Omental fat pad (tissue), 4 donors: ENCODE results near the gene PJVK. TPM values are rescaled to one million over a fixed set of nuclear protein-coding genes. Genes with fewer than 3 reads are reported as not detected.

Experiments used
- ATAC-seq: fragments of 150-250 bp; one replicate; pipeline ENCODE4 v1.9.1; 2016; ENCODE audit warnings: mild to moderate bottlenecking, moderate library complexity; ENCODE audit not compliant: low FRiP score
- DNase-seq: peaks from one replicate; pipeline ENCODE4 v3.0.0-alpha.2; 2019; ENCODE audit warnings: low spot score
- total RNA-seq, 4 donors: library from RNA; depleted of rRNA; stranded (reverse); fragments of >200 nt; gene quantifications; one replicate each; pipeline ENCODE4 v1.1.0, GENCODE V29; 2016
- TF ChIP-seq, protein P1 (sequence below), 3 donors: fragments of 450-650 bp; IDR thresholded peaks; one replicate each; pipeline ENCODE4 v1.5.1; 2016 to 2017; ENCODE audit warnings: antibody characterized with exemption in 3 of 3, mild to moderate bottlenecking in 3 of 3, moderate library complexity in 2 of 3

PJVK gene
- total RNA-seq, 4 donors from 2014 or later = 2.2 to 2.8 (median 2.5) TPM

DNA sequence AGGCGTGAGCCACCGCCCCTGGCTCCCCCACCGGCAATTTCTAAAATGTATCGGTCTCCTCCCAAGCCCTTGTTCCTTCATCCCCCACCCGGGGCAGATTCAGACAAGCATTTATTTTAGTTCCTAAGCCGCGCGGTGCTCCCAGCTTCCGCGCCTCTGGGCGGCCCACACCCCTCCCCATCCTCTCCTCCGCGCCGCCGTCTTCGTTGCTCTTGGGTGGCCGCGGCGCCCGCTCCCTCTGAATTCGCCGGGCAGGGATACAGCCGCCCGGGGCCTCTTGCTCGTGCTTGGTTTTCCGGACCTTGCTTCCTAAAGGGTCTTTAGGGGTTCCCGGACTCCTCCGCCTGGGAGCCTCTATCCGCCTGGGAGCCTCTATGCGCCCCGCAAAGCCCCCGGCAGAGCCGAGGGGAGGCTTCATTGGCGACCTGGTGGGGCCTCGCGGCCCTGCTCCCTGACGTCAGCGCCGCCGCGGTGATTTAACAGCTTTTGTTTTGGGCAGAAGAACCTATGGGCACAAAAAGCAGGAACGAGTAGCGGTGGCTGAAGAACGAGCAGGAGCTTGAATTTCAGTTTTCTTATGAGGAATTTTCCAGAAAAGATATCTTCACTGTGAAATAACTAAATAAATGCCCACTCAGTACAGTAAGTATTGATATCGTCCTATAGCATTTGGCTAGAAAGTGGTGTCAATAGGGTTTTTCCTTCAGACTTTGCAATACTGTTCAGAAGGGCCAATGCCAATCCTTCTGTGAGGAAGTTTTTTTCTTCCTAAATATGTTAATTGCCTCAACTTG lies 37.5 kb upstream of the PJVK start:
- TF ChIP-seq, protein P1, sequence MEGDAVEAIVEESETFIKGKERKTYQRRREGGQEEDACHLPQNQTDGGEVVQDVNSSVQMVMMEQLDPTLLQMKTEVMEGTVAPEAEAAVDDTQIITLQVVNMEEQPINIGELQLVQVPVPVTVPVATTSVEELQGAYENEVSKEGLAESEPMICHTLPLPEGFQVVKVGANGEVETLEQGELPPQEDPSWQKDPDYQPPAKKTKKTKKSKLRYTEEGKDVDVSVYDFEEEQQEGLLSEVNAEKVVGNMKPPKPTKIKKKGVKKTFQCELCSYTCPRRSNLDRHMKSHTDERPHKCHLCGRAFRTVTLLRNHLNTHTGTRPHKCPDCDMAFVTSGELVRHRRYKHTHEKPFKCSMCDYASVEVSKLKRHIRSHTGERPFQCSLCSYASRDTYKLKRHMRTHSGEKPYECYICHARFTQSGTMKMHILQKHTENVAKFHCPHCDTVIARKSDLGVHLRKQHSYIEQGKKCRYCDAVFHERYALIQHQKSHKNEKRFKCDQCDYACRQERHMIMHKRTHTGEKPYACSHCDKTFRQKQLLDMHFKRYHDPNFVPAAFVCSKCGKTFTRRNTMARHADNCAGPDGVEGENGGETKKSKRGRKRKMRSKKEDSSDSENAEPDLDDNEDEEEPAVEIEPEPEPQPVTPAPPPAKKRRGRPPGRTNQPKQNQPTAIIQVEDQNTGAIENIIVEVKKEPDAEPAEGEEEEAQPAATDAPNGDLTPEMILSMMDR (IDR thresholded peaks at IDR 0.05) = no peak
- DNase-seq = peak; percentile 63
- ATAC-seq = peak; percentile 73

DNA sequence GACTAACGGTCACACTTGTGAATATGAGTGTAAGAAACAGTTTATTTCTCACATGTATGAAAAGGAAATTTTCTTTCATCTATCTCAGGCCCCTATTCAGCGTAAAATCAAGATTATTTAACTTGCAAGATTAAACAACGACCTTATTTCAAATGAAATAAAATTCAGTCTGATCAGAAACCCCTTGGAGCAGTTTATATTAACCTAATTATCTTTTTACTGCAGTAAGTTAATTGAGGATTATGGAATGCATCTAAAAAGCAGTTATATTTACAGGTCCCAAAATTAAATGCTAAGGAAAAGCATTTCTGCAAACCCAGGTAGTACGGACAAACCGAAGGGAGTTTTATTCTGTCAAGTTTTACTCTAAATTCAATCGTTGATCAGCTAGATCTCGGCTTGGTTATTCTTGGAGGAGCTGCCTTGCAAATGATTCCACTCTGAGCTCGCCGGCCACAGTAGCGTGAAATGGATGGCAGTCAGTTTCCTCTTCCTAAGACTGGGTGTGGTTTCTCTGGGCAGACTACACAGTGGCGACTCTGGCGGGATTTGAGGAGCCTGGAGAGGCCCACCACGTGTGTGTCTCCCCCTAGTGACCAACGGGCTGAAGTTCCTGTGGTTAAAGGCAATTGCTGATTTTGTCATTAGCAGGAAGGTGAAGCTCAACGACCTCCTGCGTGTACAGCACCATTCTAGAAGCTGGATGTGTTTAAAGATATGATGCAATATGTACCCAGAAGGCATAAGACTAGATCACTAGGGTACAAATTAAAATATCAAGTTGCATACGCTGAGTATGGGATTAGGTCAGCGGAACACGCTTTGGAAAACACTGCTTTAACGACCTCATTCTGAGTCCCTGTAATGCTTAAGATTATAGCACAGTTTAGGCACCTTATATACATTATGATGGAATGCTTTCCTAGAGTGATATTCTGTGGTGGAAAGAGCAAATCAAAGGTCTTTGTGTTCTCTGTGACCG lies 36.6 kb upstream of the PJVK start:
- TF ChIP-seq, protein P1 (IDR thresholded peaks at IDR 0.05) = peak in 1 of 3 donors; percentile 83
- ATAC-seq (peak; percentile 98), DNase-seq (peak; percentile 59)

DNA sequence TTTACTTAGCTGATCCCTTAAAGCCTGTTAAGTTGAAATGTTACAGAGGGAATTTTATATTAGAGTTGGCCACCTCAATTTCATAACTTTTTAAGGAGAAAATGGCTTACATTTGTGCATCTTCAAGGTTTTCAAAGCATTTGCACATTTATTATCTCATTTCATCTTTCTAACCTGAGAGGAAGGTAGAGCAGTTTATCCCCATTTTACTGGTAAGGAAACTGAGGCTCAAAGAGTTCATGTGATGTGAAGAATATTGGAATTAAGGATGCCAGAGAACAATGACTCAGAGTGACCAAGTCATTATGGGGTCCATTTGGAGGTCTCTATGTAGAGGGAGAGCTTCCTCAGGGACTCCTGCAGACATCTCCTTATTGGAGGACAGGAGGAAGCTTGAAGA lies 35.2 kb upstream of the PJVK start:
- DNase-seq (no peak), ATAC-seq (no peak)
- TF ChIP-seq, protein P1 (IDR thresholded peaks at IDR 0.05) = no peak

DNA sequence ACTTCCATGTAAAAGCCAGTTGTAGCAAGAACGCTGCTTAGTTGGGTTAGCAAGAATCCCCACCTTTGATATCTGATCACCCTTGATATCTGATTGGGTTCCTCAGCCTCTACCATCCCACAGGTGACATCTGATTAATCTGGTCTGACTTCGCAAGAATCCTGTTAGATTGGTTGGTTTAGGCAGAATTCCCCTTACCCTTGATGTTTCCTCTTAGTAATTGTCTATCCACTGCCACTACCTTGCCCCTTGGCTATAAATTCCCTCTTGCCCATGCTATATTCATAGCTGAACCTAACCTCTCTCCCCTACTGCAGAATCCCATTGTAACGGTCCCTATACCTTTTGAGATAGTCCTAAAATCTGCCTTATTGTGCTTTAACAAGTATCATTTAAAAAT lies 33.3 kb upstream of the PJVK start:
- DNase-seq = no peak
- ATAC-seq = no peak
- TF ChIP-seq, protein P1 (IDR thresholded peaks at IDR 0.05) = no peak

DNA sequence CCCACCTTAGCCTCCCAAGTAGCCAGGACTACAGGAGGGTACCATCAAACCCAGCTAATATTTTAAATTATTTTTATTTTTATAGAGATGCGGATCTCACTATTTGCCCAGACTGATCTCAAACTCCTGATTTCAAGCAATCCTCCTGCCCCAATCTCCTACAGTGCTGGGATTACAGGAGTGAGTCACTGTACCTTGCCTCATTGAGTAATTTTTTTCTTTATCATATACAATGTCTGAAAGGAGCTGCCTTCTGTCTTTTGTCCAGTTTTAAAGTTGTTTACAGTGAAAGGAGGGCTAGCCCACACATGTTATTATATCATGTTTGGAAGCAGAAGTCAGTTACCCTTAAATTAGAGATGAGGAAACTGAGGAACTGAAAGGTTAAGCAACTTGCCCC lies 32.8 kb upstream of the PJVK start:
- TF ChIP-seq, protein P1 (IDR thresholded peaks at IDR 0.05) = no peak
- DNase-seq (no peak), ATAC-seq (no peak)

DNA sequence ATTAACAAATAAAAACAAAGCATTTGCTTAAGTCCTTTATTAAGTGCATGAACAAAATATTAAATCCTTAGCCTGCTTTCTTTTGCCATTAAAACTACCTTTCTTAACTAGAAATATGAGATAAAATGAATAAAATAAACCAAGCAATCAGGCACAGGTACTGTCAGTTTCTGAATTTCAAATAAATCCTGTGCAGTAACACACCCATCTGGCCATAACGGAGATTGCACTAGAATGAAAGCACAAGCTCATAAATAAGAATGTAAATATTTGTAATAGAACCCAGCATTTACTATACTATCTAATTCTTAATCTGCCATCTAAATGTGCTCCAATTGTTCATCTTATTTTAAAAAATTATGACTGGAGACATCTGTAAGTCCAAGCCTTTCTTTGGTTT lies 32.1 kb upstream of the PJVK start:
- ATAC-seq (no peak), DNase-seq (no peak)
- TF ChIP-seq, protein P1 (IDR thresholded peaks at IDR 0.05) = no peak
